HG02763 (cell line): ENCODE data around the gene INTS3.
"Not testable (repeated sequence)": the region's sequence is repeated elsewhere in the genome, so short reads cannot be mapped to it uniquely, and the experiment has no call there.

Experiments used
- ATAC-seq: cut with Tn5 transposase; IDR thresholded peaks from one replicate; pipeline ENCODE4 v1.9.1; 2021; ENCODE audit warnings: mild to moderate bottlenecking, moderate library complexity; ENCODE audit not compliant: unreplicated experiment

The INTS3 gene

GRCh38 chr1:153754266-153754665 is 26.4 kb downstream of the INTS3 start:
- no peak for ATAC-seq

- ATAC-seq: no peak
These were observed 32.6 kb downstream of the INTS3 start for GRCh38 chr1:153760440-153760839.

DNA sequence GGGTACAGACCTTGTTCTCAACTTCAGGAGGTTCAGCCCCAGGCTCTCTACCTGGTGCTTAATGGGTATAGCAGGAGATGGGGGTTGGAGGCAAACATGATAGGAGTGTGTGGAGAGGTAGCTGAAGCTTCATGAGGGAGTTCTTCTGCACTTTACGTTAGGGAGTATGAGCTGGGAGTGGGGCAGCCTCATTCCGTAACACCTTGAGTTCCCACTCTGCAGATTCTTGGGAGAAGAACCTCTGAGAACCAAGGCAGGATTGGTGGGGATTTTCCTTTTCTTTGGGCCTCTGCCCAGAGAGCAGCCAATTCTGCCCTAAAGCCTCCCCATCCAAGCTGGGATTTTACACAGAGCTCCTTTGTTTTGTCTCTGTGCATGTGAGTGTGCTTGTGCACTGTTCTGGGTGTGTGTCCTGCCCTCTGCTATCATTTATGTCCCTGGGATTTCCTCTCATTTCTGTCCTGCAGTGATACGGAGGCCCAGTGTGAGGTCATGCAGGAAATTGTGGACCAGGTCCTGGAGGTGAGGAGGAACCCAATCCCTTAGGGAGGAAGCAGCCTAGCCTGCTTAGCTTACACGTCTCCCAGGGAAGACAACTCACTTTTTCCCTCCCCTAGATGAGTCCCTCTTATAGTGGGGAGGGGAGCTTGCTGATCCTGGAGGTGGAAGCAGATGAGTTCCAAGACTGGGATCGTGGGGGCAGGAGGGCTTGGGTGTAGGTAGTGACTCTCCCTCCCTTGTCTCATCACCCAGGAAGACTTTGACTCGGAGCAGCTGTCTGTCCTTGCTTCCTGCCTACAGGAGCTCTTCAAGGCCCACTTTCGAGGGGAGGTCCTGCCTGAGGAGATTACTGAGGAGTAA is 35.7 kb downstream of the INTS3 start:
- ATAC-seq: no peak

DNA sequence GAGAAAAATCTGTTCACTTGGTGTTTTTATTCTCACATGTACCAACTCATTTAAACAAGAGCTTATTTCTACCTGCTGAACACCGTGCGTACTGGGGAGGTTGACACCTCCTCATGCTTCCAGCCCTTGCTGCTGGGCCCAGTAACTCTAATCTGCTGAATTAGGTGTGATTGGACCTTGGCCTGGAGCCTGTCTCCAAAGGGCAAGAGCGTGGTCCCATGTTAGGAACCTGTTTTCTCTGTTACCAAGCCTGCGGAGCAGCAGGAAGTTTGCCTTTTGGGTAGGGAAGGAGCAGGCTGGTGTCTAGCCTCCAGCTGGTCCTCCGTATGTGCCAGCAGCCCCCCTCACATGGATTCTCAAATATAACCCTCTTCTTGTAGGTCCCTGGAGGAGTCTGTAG is 36.5 kb downstream of the INTS3 start:
- ATAC-seq: no peak

DNA sequence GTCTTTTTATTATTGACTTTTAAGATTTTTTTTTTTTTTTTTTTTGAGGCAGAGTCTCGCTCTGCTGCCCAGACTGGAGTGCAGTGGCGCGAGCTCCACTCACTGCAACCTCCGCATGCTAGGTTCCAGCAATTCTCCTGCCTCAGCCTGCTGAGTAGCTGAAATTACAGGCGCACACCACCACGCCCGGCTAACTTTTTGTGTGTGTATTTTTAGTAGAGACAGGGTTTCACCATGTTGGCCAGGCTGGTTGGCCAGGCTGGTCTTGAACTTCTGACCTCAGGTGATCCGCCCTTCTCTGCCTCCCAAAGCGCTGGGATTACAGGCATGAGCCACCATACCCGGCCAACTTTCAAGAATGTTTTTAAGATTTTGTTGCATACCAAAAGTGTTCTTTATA is 38.8 kb downstream of the INTS3 start:
- not testable (repeated sequence) for ATAC-seq

GRCh38 chr1:153767519-153767918 is 39.7 kb downstream of the INTS3 start:
- no peak for ATAC-seq

DNA sequence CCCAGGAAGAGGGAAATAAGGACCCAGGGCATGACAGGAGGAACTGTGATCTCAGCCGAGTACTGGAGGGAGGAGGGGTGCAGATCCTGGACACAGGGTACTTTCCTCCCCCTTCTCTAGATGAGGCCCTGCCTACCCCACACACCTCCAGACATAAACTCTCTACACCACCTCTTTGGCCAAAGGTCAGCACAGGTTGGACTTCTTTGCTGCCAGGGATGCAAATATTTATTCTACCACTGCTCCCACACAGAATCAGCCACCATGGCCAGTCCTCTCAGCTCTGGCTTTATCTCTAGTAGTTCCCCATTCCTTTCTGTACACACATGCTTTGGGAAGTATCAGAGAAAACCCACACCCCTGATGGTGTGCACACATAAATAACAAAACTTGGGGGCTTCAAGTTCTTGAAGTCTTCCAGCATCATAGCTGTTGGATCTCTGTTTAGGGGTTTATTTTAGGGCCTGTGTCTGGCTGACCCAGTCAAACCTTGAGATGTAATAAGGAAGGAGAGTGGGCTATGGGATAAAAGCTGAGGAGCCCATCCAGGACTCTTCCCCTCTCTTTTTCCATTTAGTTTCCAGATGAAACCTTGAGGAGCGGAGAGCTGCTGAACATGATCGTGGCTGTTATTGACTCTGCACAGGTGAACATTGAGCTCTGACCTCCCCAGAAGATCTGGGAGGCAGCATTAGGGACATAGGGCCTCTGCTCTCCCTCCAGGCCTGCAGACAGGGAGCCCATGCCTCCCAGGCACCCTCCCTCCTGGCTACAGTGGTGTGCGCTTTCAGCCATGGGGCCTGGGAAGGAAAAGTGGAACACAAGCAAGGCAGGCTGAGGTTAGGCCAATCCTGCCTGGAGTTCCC is 40.7 kb downstream of the INTS3 start:
- ATAC-seq: no peak

DNA sequence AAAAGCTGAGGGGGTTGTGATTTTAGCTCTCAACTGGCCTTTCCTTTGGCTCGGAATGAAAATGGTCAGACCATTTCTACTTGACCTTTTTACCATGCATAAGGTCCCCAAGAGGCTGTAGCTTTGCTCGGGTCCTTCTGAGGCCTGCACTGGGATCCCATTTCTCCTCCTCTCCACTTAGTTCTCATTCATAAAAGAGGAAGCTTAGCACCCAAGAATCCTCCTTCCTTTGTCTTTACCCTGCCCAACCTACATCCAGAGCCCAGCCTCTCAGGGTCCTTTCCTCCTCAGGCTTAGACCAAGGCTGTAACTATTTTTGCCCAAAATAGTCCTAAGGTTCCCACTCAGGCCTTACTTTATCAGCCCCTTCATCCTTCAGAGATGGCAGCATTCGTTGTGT is 41.4 kb downstream of the INTS3 start:
- ATAC-seq: no peak

- ATAC-seq: no peak
These were observed 42.9 kb downstream of the INTS3 start for GRCh38 chr1:153770797-153771196.

DNA sequence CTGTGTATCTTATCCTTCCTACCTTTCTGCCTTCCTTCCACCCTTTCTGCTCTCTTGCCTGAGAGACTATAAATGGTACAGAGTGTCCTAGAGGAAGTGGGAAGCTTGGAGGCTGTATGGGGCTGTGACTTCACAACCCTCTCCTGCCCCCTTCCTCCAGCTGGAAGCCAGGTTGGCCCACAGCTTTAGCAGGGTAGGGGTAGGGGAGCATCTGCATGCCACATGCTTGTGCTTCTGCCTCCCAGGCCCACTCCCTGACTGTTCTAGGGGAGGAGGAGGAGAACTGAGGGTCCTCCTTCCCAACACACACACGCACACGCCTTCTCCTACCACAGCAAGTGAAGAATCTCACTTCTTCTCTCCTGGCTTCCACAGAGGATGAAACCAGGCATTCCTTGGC is 43.4 kb downstream of the INTS3 start:
- no peak for ATAC-seq

DNA sequence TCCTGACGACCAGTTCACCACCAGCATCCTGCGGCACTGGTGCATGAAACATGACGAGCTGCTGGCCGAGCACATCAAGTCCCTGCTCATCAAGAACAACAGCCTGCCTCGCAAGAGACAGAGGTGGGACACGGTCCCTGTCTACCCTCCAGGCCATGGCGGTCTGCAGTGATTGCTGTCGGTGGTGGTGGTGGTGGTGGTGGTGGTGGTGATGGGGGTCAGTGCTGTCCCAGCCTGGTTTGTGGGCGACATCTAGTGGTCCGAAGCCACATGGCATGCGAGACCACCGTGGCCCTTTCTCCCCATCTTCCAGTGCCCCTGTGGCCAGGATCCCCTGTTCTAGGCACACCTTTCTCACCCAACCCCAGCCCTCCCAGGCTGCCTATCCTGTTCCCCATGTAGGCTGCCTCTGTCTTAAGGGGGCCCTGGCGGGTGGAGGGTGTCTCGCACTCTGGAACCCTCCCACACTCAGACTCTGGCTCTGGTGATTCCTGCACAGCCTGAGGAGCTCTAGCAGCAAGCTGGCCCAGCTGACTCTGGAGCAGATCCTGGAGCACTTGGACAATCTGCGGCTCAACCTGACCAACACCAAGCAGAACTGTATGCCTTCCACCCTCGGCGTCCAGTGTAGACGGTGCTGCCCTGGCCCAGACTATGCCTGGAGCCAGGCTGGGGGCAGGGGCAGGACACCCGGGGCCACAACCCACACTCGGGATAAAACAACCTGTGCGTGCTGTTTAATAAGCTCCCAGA is 44.2 kb downstream of the INTS3 start:
- ATAC-seq: no peak

GRCh38 chr1:153773096-153773921 is 45.5 kb downstream of the INTS3 start:
- ATAC-seq: no peak

DNA sequence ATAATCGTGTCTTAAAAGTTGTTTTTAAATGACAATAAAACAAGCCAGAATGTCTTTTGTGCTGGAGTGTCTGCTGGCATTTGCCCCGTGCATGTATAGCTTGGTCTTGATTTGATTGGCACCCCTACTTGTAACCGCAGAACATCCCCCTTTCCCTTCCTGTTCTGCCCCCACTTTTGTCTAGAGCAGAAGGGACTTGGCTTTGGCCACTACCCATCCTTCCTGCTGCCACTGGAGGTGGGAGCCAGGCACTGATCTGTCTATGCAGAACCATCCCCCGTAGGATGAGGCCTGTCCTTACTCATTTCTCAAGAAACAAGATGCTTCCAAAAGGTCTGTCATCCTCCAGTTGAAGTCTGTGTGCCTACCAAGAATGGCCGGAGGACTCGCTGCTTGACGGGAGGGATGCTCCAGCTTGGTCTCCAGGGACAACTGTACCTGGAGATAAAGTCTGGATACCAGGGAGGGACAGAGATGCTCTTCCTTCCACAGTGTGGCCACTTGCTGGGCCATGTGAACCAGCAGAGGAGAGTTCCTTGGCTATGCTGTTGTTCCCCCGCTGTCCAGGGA is 46.3 kb downstream of the INTS3 start:
- ATAC-seq: no peak

DNA sequence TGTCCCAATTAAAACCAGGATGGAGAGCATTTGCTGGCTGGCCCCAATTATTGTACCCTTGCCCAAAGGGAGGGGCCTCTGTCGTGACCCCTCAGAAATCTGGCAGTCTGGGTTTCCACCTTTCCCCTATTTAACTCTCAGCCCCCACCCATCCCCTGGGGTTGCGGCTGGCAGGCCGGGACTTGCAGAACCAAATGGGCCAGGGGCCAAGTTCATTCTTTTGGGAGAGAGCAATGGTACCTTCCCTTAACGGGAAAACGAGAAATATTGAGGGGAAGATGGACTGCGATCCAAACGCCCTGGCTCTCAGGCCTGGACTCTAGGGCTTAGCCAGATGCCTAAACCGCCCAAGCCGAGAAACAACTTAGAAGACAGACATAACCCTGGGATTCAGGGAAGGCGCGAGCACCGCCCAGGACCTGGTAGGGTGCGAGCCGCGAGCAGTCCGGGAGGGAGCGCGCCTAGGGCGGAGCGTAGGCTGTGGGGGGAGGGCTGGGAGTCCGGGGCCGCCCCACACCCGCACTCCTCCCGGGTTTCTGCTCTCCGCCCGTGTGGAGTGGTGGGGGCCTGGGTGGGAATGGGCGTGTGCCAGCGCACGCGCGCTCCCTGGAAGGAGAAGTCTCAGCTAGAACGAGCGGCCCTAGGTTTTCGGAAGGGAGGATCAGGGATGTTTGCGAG is 47.1 kb downstream of the INTS3 start, which contains the start of gene SLC27A3:
Gene SLC27A3 (plus strand): TSS at position 628 of the 678 bp plus-strand sequence. CDS start 91 bp downstream, outside the sequence.
- ATAC-seq: no peak

DNA sequence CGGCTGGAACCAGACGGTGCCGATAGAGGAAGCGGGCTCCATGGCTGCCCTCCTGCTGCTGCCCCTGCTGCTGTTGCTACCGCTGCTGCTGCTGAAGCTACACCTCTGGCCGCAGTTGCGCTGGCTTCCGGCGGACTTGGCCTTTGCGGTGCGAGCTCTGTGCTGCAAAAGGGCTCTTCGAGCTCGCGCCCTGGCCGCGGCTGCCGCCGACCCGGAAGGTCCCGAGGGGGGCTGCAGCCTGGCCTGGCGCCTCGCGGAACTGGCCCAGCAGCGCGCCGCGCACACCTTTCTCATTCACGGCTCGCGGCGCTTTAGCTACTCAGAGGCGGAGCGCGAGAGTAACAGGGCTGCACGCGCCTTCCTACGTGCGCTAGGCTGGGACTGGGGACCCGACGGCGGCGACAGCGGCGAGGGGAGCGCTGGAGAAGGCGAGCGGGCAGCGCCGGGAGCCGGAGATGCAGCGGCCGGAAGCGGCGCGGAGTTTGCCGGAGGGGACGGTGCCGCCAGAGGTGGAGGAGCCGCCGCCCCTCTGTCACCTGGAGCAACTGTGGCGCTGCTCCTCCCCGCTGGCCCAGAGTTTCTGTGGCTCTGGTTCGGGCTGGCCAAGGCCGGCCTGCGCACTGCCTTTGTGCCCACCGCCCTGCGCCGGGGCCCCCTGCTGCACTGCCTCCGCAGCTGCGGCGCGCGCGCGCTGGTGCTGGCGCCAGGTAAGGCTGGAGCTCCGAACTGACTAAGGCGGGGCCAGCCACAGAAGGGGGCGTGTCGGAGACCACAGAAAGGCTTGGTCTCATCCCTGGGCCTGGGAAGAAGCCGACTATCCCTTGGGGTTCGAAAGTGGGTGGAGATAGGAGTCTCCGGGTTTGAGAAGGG is 47.8 kb downstream of the INTS3 start:
- no peak for ATAC-seq

GRCh38 chr1:153776352-153776751 is 48.5 kb downstream of the INTS3 start:
- no peak for ATAC-seq

- no peak for ATAC-seq
These were observed 49.1 kb downstream of the INTS3 start for GRCh38 chr1:153776845-153777370.

DNA sequence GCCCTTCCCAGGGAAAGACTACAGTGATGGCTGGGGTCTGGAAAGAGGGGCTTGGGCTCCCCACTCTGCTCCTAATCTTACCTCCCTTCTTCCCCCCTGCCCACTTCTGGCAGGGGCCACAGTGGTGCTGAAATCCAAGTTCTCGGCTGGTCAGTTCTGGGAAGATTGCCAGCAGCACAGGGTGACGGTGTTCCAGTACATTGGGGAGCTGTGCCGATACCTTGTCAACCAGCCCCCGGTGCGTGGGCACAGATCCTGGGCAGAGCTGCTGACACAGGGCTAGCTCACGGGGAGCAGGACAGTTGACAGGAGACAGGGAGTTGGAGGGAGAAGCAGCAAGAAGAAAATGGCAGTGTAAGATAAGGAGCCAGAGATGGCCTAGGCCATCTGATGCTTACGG is 49.8 kb downstream of the INTS3 start:
- ATAC-seq: no peak
